Measurements from ENCODE around the gene RHOH. TPM values are rescaled to one million over a fixed set of nuclear protein-coding genes. Genes with fewer than 3 reads are reported as not detected.
"Not testable (repeated sequence)": the region's sequence is repeated elsewhere in the genome, so short reads cannot be mapped to it uniquely, and the experiment has no call there.

Gene RHOH
- 100 to 1,000 TPM; 122 to 146 TPM for total RNA-seq

DNA sequence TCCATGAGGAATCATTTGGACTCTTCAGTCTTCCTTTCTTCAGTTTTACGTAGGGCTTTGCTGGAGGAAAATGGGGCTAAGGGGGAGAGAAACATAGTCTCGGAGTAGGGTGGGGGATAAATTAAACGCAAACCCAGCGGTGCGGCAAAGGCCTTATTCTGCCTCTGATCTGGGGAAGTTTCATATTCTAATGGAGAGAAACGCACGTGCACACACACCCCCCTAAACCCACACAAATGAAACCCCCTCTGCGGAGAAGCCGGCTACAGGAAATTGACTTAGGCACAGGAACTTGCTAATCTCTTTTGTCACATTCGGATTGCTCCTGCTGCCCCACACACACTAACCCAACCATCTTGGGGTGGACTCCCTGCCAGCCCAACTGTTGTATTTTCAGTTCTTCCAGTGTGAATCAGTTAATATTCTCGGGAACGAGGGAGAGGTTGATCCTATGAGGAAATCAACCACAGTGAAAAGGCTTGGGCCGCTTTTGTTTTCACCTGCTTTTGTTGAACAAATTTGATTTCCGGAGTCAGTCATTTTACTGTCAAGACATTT, at the start of gene RHOH:
RHOH (plus strand) TSS at position 308 of the 558 bp plus-strand sequence. CDS start 46,356 bp downstream, outside the sequence.
- CTCF ChIA-PET = interaction anchor here (0.7 to 3.3 kb wide), 7 partner anchors 8 to 141 kb away, joined by 3 to 15 read pairs (median 6); partner anchors contain the start of gene N4BP2
- POLR2A ChIA-PET = interaction anchor here (0.6 to 11.2 kb wide), 15 partner anchors 12 to 223 kb away, joined by 3 to 218 read pairs (median 5); partner anchors contain the start of gene N4BP2

- POLR2A ChIA-PET, CTCF ChIA-PET: not testable (repeated sequence)
These were observed 49.3 kb upstream of the RHOH start for GRCh38 chr4:40147490-40147889.

- ChIA-PET POLR2A (interaction anchor here (0.6 to 1.2 kb wide), 2 partner anchors 34 to 88 kb away, joined by 3 read pairs; no protein-coding TSS in a partner anchor), CTCF (interaction anchor here (0.7 to 3.3 kb wide), 6 partner anchors 34 to 175 kb away, joined by 3 to 16 read pairs (median 6); no protein-coding TSS in a partner anchor)
These were observed 46.9 kb upstream of the RHOH start for GRCh38 chr4:40149960-40150385.

- ChIA-PET POLR2A (no interaction called here), CTCF (interaction anchor here (0.6 to 3.3 kb wide), 6 partner anchors 46 to 174 kb away, joined by 4 to 16 read pairs (median 6); no protein-coding TSS in a partner anchor)
These were observed 45.9 kb upstream of the RHOH start for GRCh38 chr4:40150932-40151331.

- ChIA-PET CTCF (interaction anchor here (1.0 to 3.3 kb wide), 4 partner anchors 39 to 172 kb away, joined by 3 to 16 read pairs (median 4); no protein-coding TSS in a partner anchor), POLR2A (interaction anchor here (1.2 kb wide), 1 partner anchor 43 kb away, joined by 3 read pairs; no protein-coding TSS in a partner anchor)
These were observed 44.2 kb upstream of the RHOH start for GRCh38 chr4:40152637-40153036.

DNA sequence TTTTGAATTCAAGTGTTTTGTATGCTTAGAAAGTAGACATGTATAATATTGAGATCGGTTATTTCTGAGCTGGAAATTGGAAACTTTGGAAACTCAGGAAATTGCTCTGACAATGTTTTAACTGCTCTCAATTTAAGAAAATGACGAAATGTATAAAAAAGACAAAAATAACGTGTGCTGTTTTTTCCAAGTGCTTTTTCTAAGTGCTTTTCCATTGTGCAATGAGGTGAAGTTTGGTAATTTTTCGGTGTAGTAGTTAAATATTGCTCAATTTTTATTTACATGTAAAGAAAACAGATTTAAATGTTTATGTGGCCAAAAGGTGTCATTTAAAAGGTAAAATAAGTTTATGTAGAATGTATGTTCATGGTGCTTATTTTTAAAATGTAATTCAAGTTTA, 39.4 kb upstream of the RHOH start:
- CTCF ChIA-PET = no interaction called here
- POLR2A ChIA-PET = no interaction called here

- ChIA-PET CTCF (interaction anchor here (1.1 kb wide), 1 partner anchor 165 kb away, joined by 3 read pairs; no protein-coding TSS in a partner anchor), POLR2A (no interaction called here)
These were observed 36.6 kb upstream of the RHOH start for GRCh38 chr4:40160258-40160657.

DNA sequence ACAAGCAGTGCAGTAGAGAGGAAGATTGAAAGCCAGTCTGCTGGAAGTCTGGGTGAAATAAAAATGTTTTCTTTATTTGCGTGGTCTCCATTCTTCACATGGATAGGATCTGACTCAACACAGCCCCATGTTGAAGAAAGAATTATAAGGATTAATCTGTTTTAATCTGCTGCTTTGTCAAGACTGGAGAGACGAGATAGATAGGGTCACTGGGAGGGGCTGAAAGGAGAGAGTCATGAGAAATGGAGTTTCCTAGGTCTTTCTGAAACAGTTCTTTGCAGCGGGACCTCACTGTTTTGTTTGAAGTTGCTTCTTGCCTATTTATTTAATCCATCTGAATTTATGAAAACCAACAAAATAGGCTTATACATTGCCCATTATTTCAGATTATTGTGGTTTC, 32.4 kb upstream of the RHOH start:
- POLR2A ChIA-PET = no interaction called here
- CTCF ChIA-PET = no interaction called here

DNA sequence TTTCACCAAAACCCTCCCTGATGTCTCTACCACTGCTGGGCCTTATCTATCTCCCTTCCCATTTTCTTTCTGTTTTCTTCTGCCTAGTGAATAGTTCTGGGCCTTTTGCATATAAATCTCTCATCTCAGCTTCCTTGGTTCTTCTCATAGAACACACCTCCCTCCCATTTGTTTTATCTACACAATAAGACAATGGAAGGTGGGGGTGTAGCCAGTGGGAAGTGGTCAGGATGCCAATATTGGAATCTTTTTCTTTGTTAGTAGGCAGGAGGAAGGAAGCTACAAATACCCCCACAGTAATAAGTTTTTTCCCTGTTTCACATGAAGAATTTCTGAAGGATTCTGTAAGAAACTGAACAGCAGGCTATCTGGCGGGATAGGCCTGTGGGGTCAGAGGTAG, 30.9 kb upstream of the RHOH start:
- POLR2A ChIA-PET = no interaction called here
- CTCF ChIA-PET = no interaction called here

DNA sequence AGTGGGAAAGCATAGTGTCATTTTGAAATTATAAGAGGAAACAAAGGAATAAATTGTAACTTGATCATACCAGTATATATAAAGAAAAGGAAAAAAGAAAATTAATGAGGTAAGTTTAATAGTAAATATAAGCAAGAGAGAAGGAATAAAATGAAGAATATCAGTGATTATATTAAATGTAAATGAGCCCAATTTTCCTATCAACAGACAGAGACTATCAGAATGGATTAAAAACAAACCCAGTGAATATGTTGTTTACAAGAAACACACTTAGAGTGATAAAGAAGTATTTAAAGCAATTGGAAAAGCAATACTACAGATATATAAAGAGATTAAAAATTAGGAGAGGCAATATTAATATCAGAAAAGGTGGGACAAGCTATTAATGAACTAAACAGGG, 28.8 kb upstream of the RHOH start:
- ChIA-PET POLR2A (no interaction called here), CTCF (no interaction called here)

GRCh38 chr4:40170588-40170987, 26.2 kb upstream of the RHOH start:
- ChIA-PET POLR2A (no interaction called here), CTCF (interaction anchor here (0.7 kb wide), 1 partner anchor 146 kb away, joined by 3 read pairs; no protein-coding TSS in a partner anchor)

- CTCF ChIA-PET = no interaction called here
- POLR2A ChIA-PET = no interaction called here
These were observed 23.4 kb upstream of the RHOH start for GRCh38 chr4:40173470-40173875.

DNA sequence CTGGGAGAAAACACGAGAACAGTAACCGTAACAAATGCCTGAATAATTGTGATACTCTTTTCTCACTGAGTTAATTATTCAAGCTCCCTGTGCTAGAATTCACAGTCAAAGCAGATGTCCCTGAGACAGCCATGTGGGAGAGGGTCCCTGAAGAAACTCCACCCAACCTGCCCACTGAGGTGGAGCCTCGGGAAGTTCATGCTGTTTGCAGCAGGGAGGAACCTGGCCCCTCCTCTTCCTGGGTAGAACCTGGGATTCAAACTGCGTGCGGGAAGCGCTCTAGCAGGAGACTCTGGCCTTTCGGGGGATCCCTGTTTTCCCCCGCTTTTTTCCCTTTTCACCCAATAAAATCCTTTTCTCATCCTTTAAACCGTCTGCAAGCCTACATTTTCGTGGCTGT, 20.2 kb upstream of the RHOH start:
- ChIA-PET POLR2A (no interaction called here), CTCF (interaction anchor here (1.0 kb wide), 1 partner anchor 141 kb away, joined by 3 read pairs; no protein-coding TSS in a partner anchor)

DNA sequence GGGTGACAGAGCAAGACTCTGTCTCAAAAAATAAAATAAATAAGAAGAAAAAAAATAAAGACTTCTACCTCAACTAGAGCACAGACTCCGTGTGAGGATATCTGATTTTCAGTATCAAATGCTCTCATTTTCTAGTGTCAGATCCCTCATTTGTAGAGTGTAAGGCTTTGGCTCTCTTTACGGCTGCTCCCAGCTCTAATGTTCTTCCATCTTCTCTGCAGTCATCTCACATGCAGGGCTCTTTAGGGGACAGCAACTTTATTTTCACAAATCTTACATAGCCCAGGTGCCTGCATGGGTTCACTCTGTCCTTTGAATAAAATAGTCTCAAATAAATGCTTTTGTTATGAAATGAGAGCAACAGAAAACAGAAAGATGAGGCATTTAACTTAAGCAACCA, 19.2 kb upstream of the RHOH start:
- ChIA-PET CTCF (interaction anchor here (1.0 kb wide), 1 partner anchor 140 kb away, joined by 3 read pairs; no protein-coding TSS in a partner anchor), POLR2A (interaction anchor here (0.6 kb wide), 1 partner anchor 310 kb away, joined by 3 read pairs; no protein-coding TSS in a partner anchor)

GRCh38 chr4:40178672-40179071, 18.2 kb upstream of the RHOH start:
- POLR2A ChIA-PET = no interaction called here
- CTCF ChIA-PET = no interaction called here

DNA sequence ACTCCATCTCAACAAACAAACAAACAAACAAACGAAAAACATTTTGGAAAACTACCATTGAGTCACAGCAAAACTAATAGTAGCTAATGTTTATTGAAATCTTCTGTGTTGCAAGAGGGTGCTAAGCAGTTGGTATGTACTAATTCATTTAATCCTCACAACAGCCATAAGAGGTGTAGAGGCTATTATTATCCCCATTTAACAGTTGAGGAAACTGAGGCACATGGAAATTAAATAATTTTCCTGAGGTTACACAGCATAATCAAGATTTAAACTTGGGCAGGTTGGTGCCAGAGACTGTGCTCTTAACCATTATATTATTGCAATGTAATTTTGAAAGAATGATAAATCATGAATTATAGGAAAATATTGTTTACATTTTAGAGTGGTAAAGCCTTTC, 17.5 kb upstream of the RHOH start:
- ChIA-PET POLR2A (no interaction called here), CTCF (no interaction called here)

- ChIA-PET POLR2A (no interaction called here), CTCF (no interaction called here)
These were observed 16.5 kb upstream of the RHOH start for GRCh38 chr4:40180356-40180755.

- ChIA-PET POLR2A (interaction anchor here (0.7 kb wide), 1 partner anchor 124 kb away, joined by 3 read pairs; no protein-coding TSS in a partner anchor), CTCF (interaction anchor here (1.3 kb wide), 1 partner anchor 143 kb away, joined by 3 read pairs; no protein-coding TSS in a partner anchor)
These were observed 14.8 kb upstream of the RHOH start for GRCh38 chr4:40182001-40182400.

DNA sequence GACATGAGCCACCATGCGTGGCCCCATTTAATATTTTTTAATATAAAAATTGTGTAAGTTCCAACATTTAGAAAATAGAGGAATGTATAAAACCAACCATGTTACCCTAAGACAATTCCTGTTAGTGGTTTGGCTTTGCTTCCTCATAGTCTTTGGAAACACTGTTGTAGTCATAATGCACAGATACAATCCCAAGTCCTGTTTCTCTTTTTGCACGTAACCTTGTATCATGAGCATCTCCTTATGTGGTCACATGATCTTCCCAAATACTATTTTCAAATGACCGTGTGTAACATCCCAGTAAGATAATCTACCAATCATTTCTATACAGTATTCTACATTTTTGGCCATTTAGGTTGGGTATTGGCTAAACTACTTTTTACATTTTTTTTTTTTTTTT, 13.9 kb upstream of the RHOH start:
- POLR2A ChIA-PET = interaction anchor here (2.4 kb wide), 1 partner anchor 17 kb away, joined by 9 read pairs; no protein-coding TSS in a partner anchor
- CTCF ChIA-PET = interaction anchor here (1.2 to 1.3 kb wide), 2 partner anchors 127 to 142 kb away, joined by 3 read pairs; no protein-coding TSS in a partner anchor

- POLR2A ChIA-PET = interaction anchor here (0.5 to 2.4 kb wide), 8 partner anchors 11 to 609 kb away, joined by 3 to 9 read pairs (median 4); partner anchors contain the start of gene RHOH
These were observed 13.0 kb upstream of the RHOH start for GRCh38 chr4:40183615-40184411.

More at GRCh38 chr4:40183615-40184411, 13.0 kb upstream of the RHOH start:
- CTCF ChIA-PET = interaction anchor here (0.6 to 1.3 kb wide), 8 partner anchors 23 to 1210 kb away, joined by 3 to 7 read pairs (median 3); no protein-coding TSS in a partner anchor
